Peyer's patch (tissue), 4 donors: ENCODE data around the gene LGI1. TPM values are rescaled to one million over a fixed set of nuclear protein-coding genes. Genes with fewer than 3 reads are reported as not detected.

ENCODE experiments used
- DNase-seq, 3 donors: peaks; one replicate each; pipeline ENCODE4 v3.0.0-alpha.2; 2017 to 2019
- H3K27ac ChIP-seq, 4 donors: fragments of 200-600 bp; sonication (generic); one replicate each; pipeline ENCODE4 v1.5.1; 2016 to 2019
- H3K27me3 ChIP-seq, 2 donors: fragments of 200-600 bp; sonication (generic); one replicate each; pipeline ENCODE4 v1.5.1; 2019
- H3K36me3 ChIP-seq, 3 donors: fragments of 200-600 bp; sonication (generic); one replicate each; pipeline ENCODE4 v1.5.1; 2016 to 2019
- H3K4me1 ChIP-seq, 4 donors: fragments of 200-600 bp; sonication (generic); one replicate each; pipeline ENCODE4 v1.5.1; 2016 to 2019
- H3K4me3 ChIP-seq, 4 donors: fragments of 200-600 bp; sonication (generic); 1 replicate in 3 of 4; 2 replicates in 1 of 4; pipeline ENCODE4 v1.5.1; 2016 to 2019; ENCODE audit warnings: mild to moderate bottlenecking in 1 of 4
- H3K9me3 ChIP-seq, 4 donors: fragments of 200-600 bp; sonication (generic); one replicate each; pipeline ENCODE4 v1.5.1; 2016 to 2019; ENCODE audit warnings: mild to moderate bottlenecking in 1 of 4
- CTCF ChIP-seq, 6 experiments: fragments of 450-650 bp in 4 of 6; fragments of 200-600 bp in 2 of 6; sonication (generic) in 1 of 6; IDR thresholded peaks; one replicate each; pipeline ENCODE4 v1.5.1; 2017 to 2019; ENCODE audit warnings: antibody characterized with exemption in 6 of 6, mild to moderate bottlenecking in 3 of 6, moderate library complexity in 1 of 6
- POLR2A ChIP-seq, 2 donors: fragments of 450-650 bp; IDR thresholded peaks; one replicate each; pipeline ENCODE4 v1.5.1; 2017; ENCODE audit warnings: antibody characterized with exemption in 2 of 2, mild to moderate bottlenecking in 2 of 2, moderate library complexity in 2 of 2
- total RNA-seq, 4 donors: library from RNA; depleted of rRNA; stranded (reverse); fragments of >200 nt; gene quantifications; one replicate each; pipeline ENCODE4 v1.1.0, GENCODE V29; 2016

LGI1 gene
- total RNA-seq, 4 donors from 2014 or later: 1.1 to 1.9 TPM; not detected in 2

- H3K4me1 ChIP-seq: peaks cover 0 to 15% (median 0%) of the 10 kb centered on the region in 4 donors
- H3K27ac ChIP-seq: peak overlapping the region in 1 of 4 donors; percentile 52
- H3K4me3 ChIP-seq: no peak overlapping the region
- H3K36me3 ChIP-seq: no peaks in the 10 kb centered on the region
- no peaks in the 10 kb centered on the region for H3K27me3 ChIP-seq
- no peak for DNase-seq
- H3K9me3 ChIP-seq: no peaks in the 10 kb centered on the region
- no peak for TF ChIP-seq POLR2A (IDR thresholded peaks at IDR 0.05)
- TF ChIP-seq CTCF (IDR thresholded peaks at IDR 0.05): no peak
These were observed 80.1 kb downstream of the LGI1 start for GRCh38 chr10:93837822-93838221.

DNA sequence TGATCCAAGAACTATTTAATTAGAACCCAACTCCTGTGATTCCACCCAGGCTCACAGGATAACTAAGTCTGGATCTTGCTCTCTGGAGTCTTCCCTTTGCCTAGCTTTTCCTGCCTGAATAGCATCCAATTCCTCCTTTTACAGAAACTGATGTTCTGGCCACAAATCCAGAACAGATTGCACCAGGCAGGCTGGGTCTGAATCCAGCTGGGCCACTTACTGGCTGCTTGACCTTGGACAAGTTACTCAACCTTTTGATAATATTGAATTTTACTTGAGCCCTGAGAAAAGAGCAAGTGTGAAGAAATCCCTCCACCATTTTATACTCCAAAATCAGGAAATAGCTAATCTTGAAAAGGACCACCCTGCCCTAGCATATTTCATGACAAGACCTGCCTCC is 80.5 kb downstream of the LGI1 start:
- Histone ChIP-seq H3K36me3 (no peaks in the 10 kb centered on the region), H3K4me3 (no peak overlapping the region)

GRCh38 chr10:93841961-93842360 is 84.2 kb downstream of the LGI1 start:
- no peaks in the 10 kb centered on the region for H3K36me3 ChIP-seq
- DNase-seq: no peak
- H3K9me3 ChIP-seq: no peaks in the 10 kb centered on the region
- no peak for TF ChIP-seq CTCF (IDR thresholded peaks at IDR 0.05)
- TF ChIP-seq POLR2A (IDR thresholded peaks at IDR 0.05): no peak
- peaks cover 0 to 13% (median 0%) of the 10 kb centered on the region in 4 donors for H3K4me1 ChIP-seq
- H3K4me3 ChIP-seq: no peak overlapping the region
- H3K27ac ChIP-seq: no peak overlapping the region
- H3K27me3 ChIP-seq: no peaks in the 10 kb centered on the region

More for the DNA sequence above, 80.5 kb downstream of the LGI1 start:
- H3K27ac ChIP-seq: peak overlapping the region in 1 of 4 donors; percentile 52
- TF ChIP-seq CTCF (IDR thresholded peaks at IDR 0.05) (no peak), POLR2A (IDR thresholded peaks at IDR 0.05) (no peak)
- peaks cover 0 to 15% (median 0%) of the 10 kb centered on the region in 4 donors for H3K4me1 ChIP-seq
- no peaks in the 10 kb centered on the region for H3K9me3 ChIP-seq
- no peak for DNase-seq
- H3K27me3 ChIP-seq: no peaks in the 10 kb centered on the region

- no peaks in the 10 kb centered on the region for H3K4me1 ChIP-seq
- no peak overlapping the region for H3K4me3 ChIP-seq
- no peak for DNase-seq
- no peaks in the 10 kb centered on the region for H3K9me3 ChIP-seq
- H3K36me3 ChIP-seq: no peaks in the 10 kb centered on the region
- TF ChIP-seq CTCF (IDR thresholded peaks at IDR 0.05) (no peak), POLR2A (IDR thresholded peaks at IDR 0.05) (no peak)
- H3K27ac ChIP-seq: no peak overlapping the region
- H3K27me3 ChIP-seq: no peaks in the 10 kb centered on the region
These were observed 87.4 kb downstream of the LGI1 start for GRCh38 chr10:93844979-93845626.

Other genes with a start within 250 kb of the LGI1 start
- gene FFAR4, start 191.3 kb upstream of the LGI1 start, total RNA-seq: 1 to 10 TPM in 2 of 4 donors, under 1 TPM in 1, not detected in 1; 0.80 to 2.5 (median 2.3) TPM
- gene RBP4, start 156.7 kb upstream of the LGI1 start, total RNA-seq: 1 to 10 TPM in 2 of 4 donors, not detected in 2; 1.7 to 3.9 TPM
- not detected for gene PDE6C, start 145.4 kb upstream of the LGI1 start, total RNA-seq
- gene FRA10AC1, start 55.3 kb upstream of the LGI1 start, total RNA-seq: 10 to 100 TPM; 10.6 to 20.8 (median 15.4) TPM
- gene SLC35G1, start 136.0 kb downstream of the LGI1 start, total RNA-seq: 10 to 100 TPM in 3 of 4 donors, not detected in 1; 21.1 to 69.7 (median 68.3) TPM
- 10 to 100 TPM; 15.4 to 42.9 (median 33.5) TPM for gene PLCE1, start 236.0 kb downstream of the LGI1 start, total RNA-seq